ENCODE results near the gene CD101.

- TF ChIP-seq CREB1 (CRISPR knock-in tag; IDR thresholded peaks at IDR 0.05; ENCODE audit: low read depth): no peak
- no peak for TF ChIP-seq CTCF (conservative IDR thresholded peaks at IDR 0.05; ENCODE audit: low read depth in 2 of 2)
- no peak for TF ChIP-seq POLR2AphosphoS5 (IDR thresholded peaks at IDR 0.05; ENCODE audit: low read depth)
- TF ChIP-seq EZH2phosphoT487 (IDR thresholded peaks at IDR 0.05; ENCODE audit: unreplicated experiment): no peak
- no peak for TF ChIP-seq REST (IDR thresholded peaks at IDR 0.05; ENCODE audit: unreplicated experiment)
- TF ChIP-seq EZH2 (IDR thresholded peaks at IDR 0.05; ENCODE audit: low read depth, unreplicated experiment): no peak
- no peak for TF ChIP-seq ZNF462 (CRISPR knock-in tag; IDR thresholded peaks at IDR 0.05)
- TF ChIP-seq ETS1 (IDR thresholded peaks at IDR 0.05): no peak
- no peak for TF ChIP-seq JUNB (IDR thresholded peaks at IDR 0.05; ENCODE audit: unreplicated experiment)
These were observed 13.3 kb upstream of the CD101 start for GRCh38 chr1:116988248-116988647.

All from GM23338 (cell line).